HepG2 (cell line): Measurements from ENCODE around the gene TMEM114. TPM values are rescaled to one million over a fixed set of nuclear protein-coding genes. Genes with fewer than 3 reads are reported as not detected.

Experiments
- ATAC-seq: fragments of 200-7000 bp; cut with Tn5 transposase; 3 replicates; pipeline ENCODE4 v1.9.1; 2020; ENCODE audit warnings: mild to moderate bottlenecking, moderate library complexity
- BruUV-seq: library from RNA; stranded (reverse); fragments of 400-500 nt; replicated peaks from 2 replicates; lab custom pipeline; 2021; lab: Mats Ljungman, UMichigan
- CTCF ChIA-PET: fragments of 300-600 bp; formaldehyde crosslinking; extraction: SDS; loops from one replicate; lab custom pipeline; 2021; ENCODE audit warnings: low total read pairs, inconsistent platforms, low intra/inter-chr PET ratio; lab: Yijun Ruan, JAX
- POLR2A ChIA-PET: fragments of 350-600 bp; sonication (Branson Sonifier 250); formaldehyde crosslinking; loops from one replicate; lab custom pipeline; 2020; ENCODE audit warnings: antibody characterized with exemption, inconsistent platforms; lab: Yijun Ruan, JAX
- DNase-seq: peaks from one replicate; pipeline ENCODE4 v3.0.0-alpha.2; 2015; ENCODE audit warnings: low spot score
- FAIRE-seq: peaks from 3 replicates; lab custom pipeline; 2011; peaks lifted over from hg19 to GRCh38; lab: Jason Lieb, UNC
- H2AFZ ChIP-seq: one replicate; pipeline ENCODE4 v1.6.1; 2011; ENCODE audit warnings: low read length, inconsistent platforms
- H3K27ac ChIP-seq: fragments of 300-600 bp; 3 replicates; pipeline ENCODE4 v1.8.0; 2011; ENCODE audit warnings: mixed run types, mild to moderate bottlenecking, mixed read lengths, low read length, inconsistent platforms; ENCODE audit not compliant: insufficient read depth; ENCODE audit errors: extremely low read length
- H3K27me3 ChIP-seq, 2 experiments: fragments of 200-600 bp in 1 of 2; 2 replicates in 1 of 2; 3 replicates in 1 of 2; pipeline versions ENCODE4 v1.6.0 to v1.8.0; 2011; ENCODE audit warnings: low read length in 2 of 2, mild to moderate bottlenecking in 2 of 2, moderate library complexity in 2 of 2, inconsistent platforms in 1 of 2; ENCODE audit not compliant: insufficient read depth in 2 of 2, control insufficient read depth in 1 of 2
- H3K36me3 ChIP-seq, 2 experiments: fragments of 200-600 bp in 1 of 2; replicated peaks in 1 of 2; 2 replicates in 1 of 2; 3 replicates in 1 of 2; pipeline versions ENCODE4 v1.5.1 to v1.8.0; 2011; ENCODE audit warnings: low read length in 2 of 2, inconsistent platforms in 1 of 2; ENCODE audit not compliant: insufficient read depth in 2 of 2, control insufficient read depth in 1 of 2
- H3K4me1 ChIP-seq: 2 replicates; pipeline ENCODE4 v1.5.1; 2012; ENCODE audit warnings: low read length, inconsistent platforms; ENCODE audit not compliant: insufficient read depth
- H3K4me2 ChIP-seq: 2 replicates; pipeline ENCODE4 v1.6.0; 2011; ENCODE audit warnings: low read depth, low read length, inconsistent platforms
- H3K4me3 ChIP-seq, 3 experiments: fragments of 200-600 bp in 1 of 3; sonication (generic), shearing (Covaris generic) in 1 of 3; replicated peaks in 1 of 3; 2 replicates each; pipeline ENCODE4 v1.5.1; 2011 to 2016; ENCODE audit warnings: low read length in 3 of 3, inconsistent platforms in 2 of 3, low read depth in 2 of 3, mild to moderate bottlenecking in 2 of 3, control low read depth in 1 of 3, mixed read lengths in 1 of 3; ENCODE audit not compliant: insufficient read depth in 1 of 3
- H3K79me2 ChIP-seq: one replicate; pipeline ENCODE4 v1.6.1; 2011; ENCODE audit warnings: low read length, inconsistent platforms; ENCODE audit not compliant: insufficient read depth
- H3K9ac ChIP-seq: 2 replicates; pipeline ENCODE4 v1.6.0; 2011; ENCODE audit warnings: mild to moderate bottlenecking, low read depth, low read length, inconsistent platforms; ENCODE audit not compliant: insufficient read depth
- H3K9me3 ChIP-seq: 2 replicates; pipeline ENCODE4 v1.5.1; 2012; ENCODE audit warnings: mild to moderate bottlenecking, low read length
- H4K20me1 ChIP-seq: 2 replicates; pipeline ENCODE4 v1.6.0; 2011; ENCODE audit warnings: inconsistent platforms, mild to moderate bottlenecking, low read length, moderate library complexity; ENCODE audit not compliant: insufficient read depth
- ZFAT ChIP-seq: sonication (generic); formaldehyde crosslinking; conservative IDR thresholded peaks from 2 replicates; pipeline ENCODE4 v1.8.1; 2023; ENCODE audit warnings: missing genetic modification reagents, inconsistent platforms
- ZNF570 ChIP-seq: sonication (generic); formaldehyde crosslinking; IDR thresholded peaks from 2 replicates; pipeline ENCODE4 v1.4.0; 2020; ENCODE audit warnings: mild to moderate bottlenecking, missing genetic modification reagents, borderline replicate concordance
- ZNF709 ChIP-seq: sonication (generic); formaldehyde crosslinking; IDR thresholded peaks from 2 replicates; pipeline ENCODE4 v1.5.0; 2020; ENCODE audit warnings: mild to moderate bottlenecking, missing genetic modification reagents
- whole genome bisulfite sequencing: methylation state at CpG from one replicate; pipeline ENCODE4 v1.1.6; 2017; ENCODE audit warnings: low lambda C conversion rate; 5-methylcytosine and 5-hydroxymethylcytosine counted together
- in situ Hi-C: cut with HindIII; loops from 2 replicates; pipeline ENCODE4 v1.10.0; 2017; ENCODE audit warnings: low pct_unique_long_range_greater_than_20kb; ENCODE audit not compliant: extremely low pct_ligation_motif_present
- intact Hi-C: fragments of 100-400 bp; cut with micrococcal nuclease; formaldehyde crosslinking; loops from one replicate; pipeline ENCODE4 v1.10.0; 2022; ENCODE audit not compliant: unreplicated experiment
- polyA plus RNA-seq, 8 experiments: library from polyadenylated mRNA; depleted of rRNA in 3 of 8; stranded (reverse) in 7 of 8; unstranded in 1 of 8; fragments of >200 nt; fragmentation: Illumina TruSeq in 4 of 8; extraction: Trizol in 4 of 8; gene quantifications; 2 replicates each; pipeline versions ENCODE4 v1.2.1 to v1.2.3, GENCODE V29; 2011 to 2016; ENCODE audit warnings: low read depth in 4 of 8, missing spikeins in 1 of 8, mixed read lengths in 1 of 8; ENCODE audit not compliant: insufficient read depth in 1 of 8
- total RNA-seq, 5 experiments: library from RNA; depleted of rRNA; stranded (reverse); fragments of >200 nt; fragmentation: Illumina TruSeq; extraction: Trizol; gene quantifications; 2 replicates each; pipeline ENCODE4 v1.2.3, GENCODE V29; 2016; ENCODE audit warnings: low read depth in 1 of 5
- TF ChIP-seq, protein P1 (sequence below): sonication (generic); formaldehyde crosslinking; IDR thresholded peaks from 2 replicates; pipeline ENCODE4 v1.5.0; 2020; ENCODE audit warnings: mild to moderate bottlenecking, missing genetic modification reagents
- TF ChIP-seq, protein P2 (sequence below): sonication (generic); formaldehyde crosslinking; IDR thresholded peaks from 2 replicates; pipeline ENCODE4 v1.4.0; 2020; ENCODE audit warnings: missing genetic modification reagents
- TF ChIP-seq, protein P3 (sequence below): sonication (generic); formaldehyde crosslinking; IDR thresholded peaks from 2 replicates; pipeline ENCODE4 v1.5.0; 2020; ENCODE audit warnings: missing genetic modification reagents
- TF ChIP-seq, protein P4 (sequence below): sonication (generic); formaldehyde crosslinking; IDR thresholded peaks from 2 replicates; pipeline ENCODE4 v1.4.0; 2020; ENCODE audit warnings: missing genetic modification reagents, mild to moderate bottlenecking, borderline replicate concordance
- TF ChIP-seq, protein P5 (sequence below): sonication (generic); formaldehyde crosslinking; IDR thresholded peaks from 2 replicates; pipeline ENCODE4 v1.8.1; 2023; ENCODE audit warnings: mild to moderate bottlenecking, moderate library complexity, missing genetic modification reagents

The TMEM114 gene
- total and polyA plus RNA-seq, 2 of the 13 experiments (the other 11 are each of a cell fraction or from before 2014, with no cell fraction given): not detected

DNA sequence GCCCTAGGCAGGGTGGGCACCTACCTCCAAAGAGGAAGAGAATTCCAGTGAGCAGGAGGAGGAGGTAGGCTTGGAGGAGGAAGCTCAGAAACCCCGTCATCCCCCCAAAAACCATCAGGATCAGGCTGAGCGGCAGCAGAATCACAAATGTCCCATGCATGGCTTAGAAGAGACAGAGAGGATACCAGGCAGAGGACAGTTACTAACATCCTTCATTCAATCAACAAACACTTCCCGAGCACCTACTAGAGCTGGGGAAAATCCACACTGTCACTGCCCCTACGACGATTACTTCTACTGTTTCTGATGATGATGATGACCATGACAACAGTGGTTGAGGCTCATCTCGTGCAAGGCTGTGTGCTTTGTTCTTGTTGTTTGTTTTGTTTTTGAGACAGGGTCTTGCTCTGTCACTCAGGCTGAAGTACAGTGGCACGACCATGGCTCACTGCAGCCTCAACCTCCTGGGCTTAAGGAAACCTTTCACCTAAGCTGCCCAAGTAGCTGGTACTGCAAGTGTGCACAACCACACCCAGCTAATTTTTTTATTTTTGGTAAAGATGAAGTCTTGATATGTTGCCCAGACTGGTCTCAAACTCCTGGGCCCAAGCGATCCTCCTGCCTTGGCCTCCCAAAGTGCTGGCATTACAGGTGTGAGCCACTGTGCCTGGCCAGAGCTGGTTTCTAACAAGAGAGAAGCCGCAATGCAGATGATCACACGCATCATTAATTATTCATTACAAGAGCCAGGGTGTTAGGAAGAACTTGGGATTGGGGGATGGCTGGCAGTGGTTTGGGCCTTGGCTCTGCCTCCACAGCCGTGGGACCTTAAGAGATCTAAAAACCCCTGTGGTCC, 18.0 kb downstream of the TMEM114 start:
- no peaks in the 10 kb centered on the region for H3K9me3 ChIP-seq
- BruUV-seq: no TSS peak
- intact Hi-C loops (loop anchor here (10.0 kb wide), 1 partner anchor 563 kb away; no protein-coding TSS in a partner anchor), in situ Hi-C loops (no loop called here)
- CTCF ChIA-PET: interaction anchor here (1.5 to 5.6 kb wide), 2 partner anchors 63 to 83 kb away, joined by 6 to 39 read pairs; no protein-coding TSS in a partner anchor
- peaks cover 0 to 18% of the 10 kb centered on the region in 2 experiments; a peak in 1 of 5 replicates for H3K27me3 ChIP-seq
- FAIRE-seq (no peak), ATAC-seq (no peak), DNase-seq (no peak)
- peak overlapping the region in 2 of 3 experiments; percentile 28 to 50; a peak in 2 of 6 replicates for H3K4me3 ChIP-seq
- no peaks in the 10 kb centered on the region for H3K36me3 ChIP-seq
- H3K4me2 ChIP-seq: peak overlapping the region; percentile 87
- H3K27ac ChIP-seq: no peak overlapping the region
- peak overlapping the region; percentile 57 for H3K9ac ChIP-seq
- no peaks in the 10 kb centered on the region for H4K20me1 ChIP-seq
- POLR2A ChIA-PET: interaction anchor here (1.5 kb wide), 1 partner anchor 50 kb away, joined by 4 read pairs; the partner anchor contains the start of gene METTL22
- H3K79me2 ChIP-seq: no peaks in the 10 kb centered on the region
- WGBS: 35% methylated on average over 11 of the region's 11 CpGs
- H3K4me1 ChIP-seq: peaks cover 72% of the 10 kb centered on the region
- no peak overlapping the region for H2AFZ ChIP-seq
- TF ChIP-seq ZFAT (CRISPR knock-in tag) (no peak), ZNF709 (CRISPR knock-in tag) (no peak), ZNF570 (CRISPR knock-in tag) (no peak)
- TF ChIP-seq, protein P1, sequence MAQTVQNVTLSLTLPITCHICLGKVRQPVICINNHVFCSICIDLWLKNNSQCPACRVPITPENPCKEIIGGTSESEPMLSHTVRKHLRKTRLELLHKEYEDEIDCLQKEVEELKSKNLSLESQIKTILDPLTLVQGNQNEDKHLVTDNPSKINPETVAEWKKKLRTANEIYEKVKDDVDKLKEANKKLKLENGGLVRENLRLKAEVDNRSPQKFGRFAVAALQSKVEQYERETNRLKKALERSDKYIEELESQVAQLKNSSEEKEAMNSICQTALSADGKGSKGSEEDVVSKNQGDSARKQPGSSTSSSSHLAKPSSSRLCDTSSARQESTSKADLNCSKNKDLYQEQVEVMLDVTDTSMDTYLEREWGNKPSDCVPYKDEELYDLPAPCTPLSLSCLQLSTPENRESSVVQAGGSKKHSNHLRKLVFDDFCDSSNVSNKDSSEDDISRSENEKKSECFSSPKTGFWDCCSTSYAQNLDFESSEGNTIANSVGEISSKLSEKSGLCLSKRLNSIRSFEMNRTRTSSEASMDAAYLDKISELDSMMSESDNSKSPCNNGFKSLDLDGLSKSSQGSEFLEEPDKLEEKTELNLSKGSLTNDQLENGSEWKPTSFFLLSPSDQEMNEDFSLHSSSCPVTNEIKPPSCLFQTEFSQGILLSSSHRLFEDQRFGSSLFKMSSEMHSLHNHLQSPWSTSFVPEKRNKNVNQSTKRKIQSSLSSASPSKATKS: no peak
- TF ChIP-seq, protein P2, sequence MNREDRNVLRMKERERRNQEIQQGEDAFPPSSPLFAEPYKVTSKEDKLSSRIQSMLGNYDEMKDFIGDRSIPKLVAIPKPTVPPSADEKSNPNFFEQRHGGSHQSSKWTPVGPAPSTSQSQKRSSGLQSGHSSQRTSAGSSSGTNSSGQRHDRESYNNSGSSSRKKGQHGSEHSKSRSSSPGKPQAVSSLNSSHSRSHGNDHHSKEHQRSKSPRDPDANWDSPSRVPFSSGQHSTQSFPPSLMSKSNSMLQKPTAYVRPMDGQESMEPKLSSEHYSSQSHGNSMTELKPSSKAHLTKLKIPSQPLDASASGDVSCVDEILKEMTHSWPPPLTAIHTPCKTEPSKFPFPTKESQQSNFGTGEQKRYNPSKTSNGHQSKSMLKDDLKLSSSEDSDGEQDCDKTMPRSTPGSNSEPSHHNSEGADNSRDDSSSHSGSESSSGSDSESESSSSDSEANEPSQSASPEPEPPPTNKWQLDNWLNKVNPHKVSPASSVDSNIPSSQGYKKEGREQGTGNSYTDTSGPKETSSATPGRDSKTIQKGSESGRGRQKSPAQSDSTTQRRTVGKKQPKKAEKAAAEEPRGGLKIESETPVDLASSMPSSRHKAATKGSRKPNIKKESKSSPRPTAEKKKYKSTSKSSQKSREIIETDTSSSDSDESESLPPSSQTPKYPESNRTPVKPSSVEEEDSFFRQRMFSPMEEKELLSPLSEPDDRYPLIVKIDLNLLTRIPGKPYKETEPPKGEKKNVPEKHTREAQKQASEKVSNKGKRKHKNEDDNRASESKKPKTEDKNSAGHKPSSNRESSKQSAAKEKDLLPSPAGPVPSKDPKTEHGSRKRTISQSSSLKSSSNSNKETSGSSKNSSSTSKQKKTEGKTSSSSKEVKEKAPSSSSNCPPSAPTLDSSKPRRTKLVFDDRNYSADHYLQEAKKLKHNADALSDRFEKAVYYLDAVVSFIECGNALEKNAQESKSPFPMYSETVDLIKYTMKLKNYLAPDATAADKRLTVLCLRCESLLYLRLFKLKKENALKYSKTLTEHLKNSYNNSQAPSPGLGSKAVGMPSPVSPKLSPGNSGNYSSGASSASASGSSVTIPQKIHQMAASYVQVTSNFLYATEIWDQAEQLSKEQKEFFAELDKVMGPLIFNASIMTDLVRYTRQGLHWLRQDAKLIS (CRISPR knock-in tag): no peak
- TF ChIP-seq, protein P3, sequence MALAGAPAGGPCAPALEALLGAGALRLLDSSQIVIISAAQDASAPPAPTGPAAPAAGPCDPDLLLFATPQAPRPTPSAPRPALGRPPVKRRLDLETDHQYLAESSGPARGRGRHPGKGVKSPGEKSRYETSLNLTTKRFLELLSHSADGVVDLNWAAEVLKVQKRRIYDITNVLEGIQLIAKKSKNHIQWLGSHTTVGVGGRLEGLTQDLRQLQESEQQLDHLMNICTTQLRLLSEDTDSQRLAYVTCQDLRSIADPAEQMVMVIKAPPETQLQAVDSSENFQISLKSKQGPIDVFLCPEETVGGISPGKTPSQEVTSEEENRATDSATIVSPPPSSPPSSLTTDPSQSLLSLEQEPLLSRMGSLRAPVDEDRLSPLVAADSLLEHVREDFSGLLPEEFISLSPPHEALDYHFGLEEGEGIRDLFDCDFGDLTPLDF (CRISPR knock-in tag): no peak
- TF ChIP-seq, protein P4, sequence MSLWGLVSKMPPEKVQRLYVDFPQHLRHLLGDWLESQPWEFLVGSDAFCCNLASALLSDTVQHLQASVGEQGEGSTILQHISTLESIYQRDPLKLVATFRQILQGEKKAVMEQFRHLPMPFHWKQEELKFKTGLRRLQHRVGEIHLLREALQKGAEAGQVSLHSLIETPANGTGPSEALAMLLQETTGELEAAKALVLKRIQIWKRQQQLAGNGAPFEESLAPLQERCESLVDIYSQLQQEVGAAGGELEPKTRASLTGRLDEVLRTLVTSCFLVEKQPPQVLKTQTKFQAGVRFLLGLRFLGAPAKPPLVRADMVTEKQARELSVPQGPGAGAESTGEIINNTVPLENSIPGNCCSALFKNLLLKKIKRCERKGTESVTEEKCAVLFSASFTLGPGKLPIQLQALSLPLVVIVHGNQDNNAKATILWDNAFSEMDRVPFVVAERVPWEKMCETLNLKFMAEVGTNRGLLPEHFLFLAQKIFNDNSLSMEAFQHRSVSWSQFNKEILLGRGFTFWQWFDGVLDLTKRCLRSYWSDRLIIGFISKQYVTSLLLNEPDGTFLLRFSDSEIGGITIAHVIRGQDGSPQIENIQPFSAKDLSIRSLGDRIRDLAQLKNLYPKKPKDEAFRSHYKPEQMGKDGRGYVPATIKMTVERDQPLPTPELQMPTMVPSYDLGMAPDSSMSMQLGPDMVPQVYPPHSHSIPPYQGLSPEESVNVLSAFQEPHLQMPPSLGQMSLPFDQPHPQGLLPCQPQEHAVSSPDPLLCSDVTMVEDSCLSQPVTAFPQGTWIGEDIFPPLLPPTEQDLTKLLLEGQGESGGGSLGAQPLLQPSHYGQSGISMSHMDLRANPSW: no peak
- TF ChIP-seq, protein P5, sequence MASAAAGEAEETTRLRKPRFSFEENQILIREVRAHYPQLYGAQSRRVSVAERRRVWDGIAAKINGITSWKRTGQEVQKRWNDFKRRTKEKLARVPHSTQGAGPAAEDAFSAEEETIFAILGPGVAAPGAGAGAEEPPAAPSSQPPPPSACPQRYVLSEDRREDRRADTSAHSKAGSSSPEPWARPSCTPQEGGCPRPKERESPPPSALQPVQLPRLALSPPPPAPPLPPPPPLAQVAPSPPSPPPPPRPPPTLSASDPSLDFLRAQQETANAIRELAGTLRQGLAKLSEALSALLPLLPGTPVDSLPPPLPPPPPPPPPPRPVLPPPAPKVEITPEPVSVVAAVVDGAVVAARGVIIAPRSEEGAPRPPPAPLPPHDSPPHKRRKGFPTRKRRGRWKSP: no peak
